Tibial nerve (tissue), 4 donors: ENCODE measurements around the gene FASN. TPM values are rescaled to one million over a fixed set of nuclear protein-coding genes. Genes with fewer than 3 reads are reported as not detected.

ENCODE experiments used
- DNase-seq, 2 donors: peaks; one replicate each; pipeline ENCODE4 v3.0.0-alpha.2; 2019; ENCODE audit warnings: low spot score in 2 of 2
- H3K27ac ChIP-seq, 4 donors: fragments of 200-600 bp; sonication (generic) in 3 of 4; one replicate each; pipeline ENCODE4 v1.5.1; 2017 to 2019; ENCODE audit warnings: mild to moderate bottlenecking in 1 of 4
- H3K27me3 ChIP-seq, 2 donors: fragments of 200-600 bp; sonication (generic) in 1 of 2; one replicate each; pipeline versions ENCODE4 v1.5.1 to v1.6.0; 2017 to 2019
- H3K36me3 ChIP-seq, 3 donors: fragments of 200-600 bp; sonication (generic); one replicate each; pipeline ENCODE4 v1.5.1; 2018 to 2019
- H3K4me1 ChIP-seq, 4 donors: fragments of 200-600 bp; sonication (generic) in 3 of 4; one replicate each; pipeline ENCODE4 v1.5.1; 2017 to 2019
- H3K4me3 ChIP-seq, 4 donors: fragments of 200-600 bp; sonication (generic) in 3 of 4; one replicate each; pipeline ENCODE4 v1.5.1; 2017 to 2019; ENCODE audit warnings: mild to moderate bottlenecking in 1 of 4, moderate library complexity in 1 of 4
- H3K9me3 ChIP-seq, 4 donors: fragments of 200-600 bp; sonication (generic) in 3 of 4; one replicate each; pipeline ENCODE4 v1.5.1; 2017 to 2019
- EP300 ChIP-seq, 2 donors: sonication (generic); formaldehyde crosslinking; IDR thresholded peaks; one replicate each; pipeline ENCODE4 v1.6.1; 2017; ENCODE audit warnings: antibody characterized with exemption in 2 of 2, mild to moderate bottlenecking in 1 of 2
- POLR2A ChIP-seq, 2 donors: fragments of 450-650 bp; IDR thresholded peaks; one replicate each; pipeline ENCODE4 v1.6.1; 2017; ENCODE audit warnings: antibody characterized with exemption in 2 of 2, mild to moderate bottlenecking in 2 of 2, moderate library complexity in 2 of 2
- WGBS, 2 donors: methylation state at CpG; one replicate each; pipeline ENCODE4 v1.1.5; 2018; 5-methylcytosine and 5-hydroxymethylcytosine counted together
- total RNA-seq, 4 donors: library from RNA; depleted of rRNA; stranded (reverse); fragments of >200 nt; gene quantifications; one replicate each; pipeline ENCODE4 v1.1.0, GENCODE V29; 2016
- TF ChIP-seq, protein P1 (sequence below), 5 experiments: fragments of 200-600 bp in 3 of 5; fragments of 450-650 bp in 2 of 5; sonication (generic) in 3 of 5; IDR thresholded peaks; one replicate each; pipeline ENCODE4 v1.5.1; 2016 to 2019; ENCODE audit warnings: antibody characterized with exemption in 5 of 5, mild to moderate bottlenecking in 3 of 5, moderate library complexity in 2 of 5

Gene FASN
- total RNA-seq, 4 donors from 2014 or later: 129 to 319 (median 160) TPM

DNA sequence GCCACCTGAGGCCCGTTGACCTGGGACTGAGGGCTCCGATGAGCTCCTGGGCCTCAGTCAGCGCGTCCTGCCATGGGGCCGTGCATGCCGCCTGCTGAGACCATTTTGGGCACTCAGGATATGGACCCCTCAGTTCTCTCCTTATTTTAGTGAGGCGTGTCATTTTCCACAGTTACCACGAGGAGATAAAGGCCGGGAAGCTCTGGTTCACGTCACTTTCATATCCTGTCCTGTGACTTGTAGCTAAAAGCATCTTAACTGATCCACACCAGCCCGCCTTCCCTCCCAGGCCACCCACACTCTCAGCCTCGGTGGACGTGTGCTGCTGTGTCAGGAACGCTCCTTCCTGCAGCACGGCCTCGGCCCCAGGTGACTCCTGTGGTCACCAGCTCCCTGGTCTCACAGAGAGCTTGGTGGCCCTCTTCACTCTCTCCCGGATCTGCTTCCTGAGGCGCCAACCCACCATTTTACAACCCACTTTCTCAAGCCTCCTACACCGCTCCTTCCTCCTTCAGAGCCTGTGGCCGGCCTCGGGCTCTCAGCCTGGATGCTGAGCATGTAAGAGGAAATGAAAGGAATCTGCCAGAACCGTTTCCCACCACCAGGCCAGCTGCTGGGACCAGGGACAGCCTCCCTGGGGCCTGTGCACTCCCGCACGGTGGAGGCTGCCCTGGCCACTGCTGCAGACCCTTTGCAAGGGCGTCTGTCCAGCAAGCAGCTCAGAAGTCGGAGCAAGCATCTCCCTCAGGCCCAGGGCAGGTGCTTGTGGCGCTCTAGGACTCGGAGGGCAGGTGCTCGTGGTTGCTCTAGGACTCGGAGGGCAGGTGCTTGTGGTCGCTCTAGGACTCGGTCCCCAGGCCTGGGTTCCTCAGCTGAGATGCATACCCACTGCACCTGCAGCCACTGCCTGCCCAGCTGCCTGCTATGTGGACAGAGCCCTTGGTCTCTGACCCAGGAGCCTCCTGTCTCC, 23.9 kb upstream of the FASN start:
- peak overlapping the region in 1 of 4 donors; percentile 47 for H3K27ac ChIP-seq
- no peaks in the 10 kb centered on the region for H3K9me3 ChIP-seq
- H3K27me3 ChIP-seq: no peaks in the 10 kb centered on the region
- TF ChIP-seq POLR2A (IDR thresholded peaks at IDR 0.05) (no peak), EP300 (IDR thresholded peaks at IDR 0.05) (no peak)
- TF ChIP-seq, protein P1, sequence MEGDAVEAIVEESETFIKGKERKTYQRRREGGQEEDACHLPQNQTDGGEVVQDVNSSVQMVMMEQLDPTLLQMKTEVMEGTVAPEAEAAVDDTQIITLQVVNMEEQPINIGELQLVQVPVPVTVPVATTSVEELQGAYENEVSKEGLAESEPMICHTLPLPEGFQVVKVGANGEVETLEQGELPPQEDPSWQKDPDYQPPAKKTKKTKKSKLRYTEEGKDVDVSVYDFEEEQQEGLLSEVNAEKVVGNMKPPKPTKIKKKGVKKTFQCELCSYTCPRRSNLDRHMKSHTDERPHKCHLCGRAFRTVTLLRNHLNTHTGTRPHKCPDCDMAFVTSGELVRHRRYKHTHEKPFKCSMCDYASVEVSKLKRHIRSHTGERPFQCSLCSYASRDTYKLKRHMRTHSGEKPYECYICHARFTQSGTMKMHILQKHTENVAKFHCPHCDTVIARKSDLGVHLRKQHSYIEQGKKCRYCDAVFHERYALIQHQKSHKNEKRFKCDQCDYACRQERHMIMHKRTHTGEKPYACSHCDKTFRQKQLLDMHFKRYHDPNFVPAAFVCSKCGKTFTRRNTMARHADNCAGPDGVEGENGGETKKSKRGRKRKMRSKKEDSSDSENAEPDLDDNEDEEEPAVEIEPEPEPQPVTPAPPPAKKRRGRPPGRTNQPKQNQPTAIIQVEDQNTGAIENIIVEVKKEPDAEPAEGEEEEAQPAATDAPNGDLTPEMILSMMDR (IDR thresholded peaks at IDR 0.05): no peak
- no peak overlapping the region for H3K4me3 ChIP-seq
- H3K36me3 ChIP-seq: peaks cover 0 to 40% (median 0%) of the 10 kb centered on the region in 3 donors
- H3K4me1 ChIP-seq: peaks cover 0 to 38% (median 13%) of the 10 kb centered on the region in 4 donors
- DNase-seq: no peak
- WGBS, 2 donors: 70 to 72% methylated on average over 26 to 32 of the region's 32 CpGs

- no peak overlapping the region for H3K4me3 ChIP-seq
- H3K4me1 ChIP-seq: peaks cover 0 to 38% (median 13%) of the 10 kb centered on the region in 4 donors
- peak overlapping the region in 1 of 4 donors; percentile 47 for H3K27ac ChIP-seq
- DNase-seq: no peak
- no peaks in the 10 kb centered on the region for H3K27me3 ChIP-seq
- H3K36me3 ChIP-seq: peaks cover 0 to 33% (median 0%) of the 10 kb centered on the region in 3 donors
- 79 to 84% methylated on average over 4 of the region's 4 CpGs for WGBS, 2 donors
- TF ChIP-seq POLR2A (IDR thresholded peaks at IDR 0.05) (no peak), EP300 (IDR thresholded peaks at IDR 0.05) (no peak)
- TF ChIP-seq, protein P1 (IDR thresholded peaks at IDR 0.05): no peak
- H3K9me3 ChIP-seq: no peaks in the 10 kb centered on the region
These were observed 23.2 kb upstream of the FASN start for GRCh38 chr17:82121246-82121645.

DNA sequence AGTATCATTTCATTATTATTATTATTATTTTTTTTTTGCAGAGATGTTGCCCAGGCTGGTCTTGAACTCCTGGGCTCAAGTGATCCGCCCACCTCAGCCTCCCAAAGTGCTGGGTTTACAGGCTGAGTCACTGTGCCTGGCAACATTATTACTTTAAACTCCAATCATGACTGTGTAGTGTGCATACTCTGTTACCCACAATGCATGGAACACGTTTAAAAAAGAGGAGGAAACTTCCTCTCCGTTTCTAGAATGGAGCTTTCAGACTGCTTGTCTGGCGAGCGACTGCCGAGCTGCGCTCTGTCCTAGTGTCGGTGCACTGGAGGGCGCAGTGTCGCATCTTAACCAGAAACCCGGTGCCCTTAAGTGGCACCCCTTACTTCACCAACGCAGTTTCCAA, 22.1 kb upstream of the FASN start:
- peaks cover 0 to 22% (median 0%) of the 10 kb centered on the region in 3 donors for H3K36me3 ChIP-seq
- WGBS, 2 donors: 38 to 64% methylated on average over 12 of the region's 12 CpGs
- no peaks in the 10 kb centered on the region for H3K9me3 ChIP-seq
- TF ChIP-seq POLR2A (IDR thresholded peaks at IDR 0.05): no peak
- TF ChIP-seq EP300 (IDR thresholded peaks at IDR 0.05): no peak
- TF ChIP-seq, protein P1 (IDR thresholded peaks at IDR 0.05): no peak
- no peaks in the 10 kb centered on the region for H3K27me3 ChIP-seq
- peaks cover 0 to 38% (median 13%) of the 10 kb centered on the region in 4 donors for H3K4me1 ChIP-seq
- H3K27ac ChIP-seq: peak overlapping the region in 1 of 4 donors; percentile 82
- no peak overlapping the region for H3K4me3 ChIP-seq
- no peak for DNase-seq

GRCh38 chr17:82118815-82119380, 20.9 kb upstream of the FASN start:
- 33 to 39% methylated on average over 11 to 12 of the region's 12 CpGs for WGBS, 2 donors
- Histone ChIP-seq H3K36me3 (peaks cover 0 to 21% (median 0%) of the 10 kb centered on the region in 3 donors), H3K9me3 (no peaks in the 10 kb centered on the region), H3K27me3 (no peaks in the 10 kb centered on the region), H3K4me1 (peaks cover 0 to 38% (median 13%) of the 10 kb centered on the region in 4 donors), H3K4me3 (no peak overlapping the region), H3K27ac (peak overlapping the region in 3 of 4 donors; percentile 37 to 82 (median 76))
- DNase-seq: no peak
- TF ChIP-seq, protein P1 (IDR thresholded peaks at IDR 0.05): no peak
- TF ChIP-seq POLR2A (IDR thresholded peaks at IDR 0.05) (no peak), EP300 (IDR thresholded peaks at IDR 0.05) (no peak)
